ENCODE measurements around the gene CTDSPL. TPM values are rescaled to one million over a fixed set of nuclear protein-coding genes. Genes with fewer than 3 reads are reported as not detected.

CTDSPL gene
- total RNA-seq (2022; extraction: Qiagen RNA extraction): 12.1 to 16.5 TPM (median 13.1 TPM) in 5 replicates

DNA sequence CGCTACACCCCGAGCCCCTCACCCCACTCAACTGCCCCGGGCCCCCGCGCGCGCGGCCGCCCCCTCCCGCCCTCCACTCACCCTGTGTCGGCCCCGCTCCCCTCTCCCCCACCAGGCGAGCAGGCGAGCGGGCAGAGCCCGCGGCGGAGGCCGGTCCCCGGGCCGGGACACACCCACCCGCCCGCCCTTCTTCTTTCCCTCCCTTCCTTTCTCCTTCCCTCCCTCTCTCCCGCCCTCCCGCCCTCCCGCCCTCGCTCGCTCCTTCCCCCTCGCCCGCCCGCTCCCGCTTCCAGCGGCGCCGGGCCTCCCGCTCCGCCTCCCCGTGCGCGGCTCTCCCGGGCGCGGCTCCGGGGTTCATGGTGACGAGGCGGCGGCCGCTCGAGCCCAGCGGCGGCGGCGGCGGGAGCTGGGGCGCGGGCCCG is at the start of gene CTDSPL:
Gene CTDSPL (plus strand): TSS at position 261 of the 422 bp plus-strand sequence. CDS start 320 bp downstream, outside the sequence.

GRCh38 chr3:37990527-37990926 is 128.8 kb downstream of the CTDSPL start, which contains the start of gene VILL:
VILL (plus strand) TSS chr3:37990786; CDS start chr3:37993673, 2,887 bp downstream.

GRCh38 chr3:38029400-38030125 is 167.9 kb downstream of the CTDSPL start, which contains the start of gene PLCD1:
PLCD1 (minus strand) TSS chr3:38029642; CDS start chr3:38029539, 103 bp downstream.

Other genes with a start within 250 kb of the CTDSPL start
- 0.07 to 0.32 TPM (median 0.18 TPM) in 4 of 5 replicates, not detected in the other for gene VILL, start 128.9 kb downstream of the CTDSPL start, total RNA-seq (2022; extraction: Qiagen RNA extraction)
- 3.3 to 5.1 TPM (median 3.7 TPM) in 5 replicates for gene PLCD1, start 167.8 kb downstream of the CTDSPL start, total RNA-seq (2022; extraction: Qiagen RNA extraction)
- gene DLEC1, start 177.3 kb downstream of the CTDSPL start, total RNA-seq (2022; extraction: Qiagen RNA extraction): 0.03 to 0.05 TPM (median 0.04 TPM) in 3 of 5 replicates, not detected in the others

All from A549 treated with Mapracorat at 1 μM for 4 hours (cell line).